Measurements from ENCODE around the gene MAP1B.

Gene MAP1B

GRCh38 chr5:72067682-72068470 lies 39.4 kb upstream of the MAP1B start:
- TF ChIP-seq CTCF (IDR thresholded peaks at IDR 0.05; ENCODE audit: low read depth, low read length), result no peak
- H3K4me3 ChIP-seq (replicated peaks in 1 of 2; ENCODE audit: low read depth in 2 of 2, low read length in 2 of 2), result no peak overlapping the region
- DNase-seq (ENCODE audit: low read depth in 2 of 2), result peak; percentile 72 to 84

- DNase-seq (ENCODE audit: low read depth in 2 of 2), result no peak
Observed at GRCh38 chr5:72070529-72070928, 36.7 kb upstream of the MAP1B start.

GRCh38 chr5:72071906-72072305 lies 35.4 kb upstream of the MAP1B start:
- no peak for DNase-seq (ENCODE audit: low read depth in 2 of 2)
- no peak overlapping the region for H3K4me3 ChIP-seq (replicated peaks in 1 of 2; ENCODE audit: low read depth in 2 of 2, low read length in 2 of 2)
- TF ChIP-seq CTCF (IDR thresholded peaks at IDR 0.05; ENCODE audit: low read depth, low read length), result no peak

More at GRCh38 chr5:72070529-72070928, 36.7 kb upstream of the MAP1B start:
- no peak overlapping the region for H3K4me3 ChIP-seq (replicated peaks in 1 of 2; ENCODE audit: low read depth in 2 of 2, low read length in 2 of 2)
- TF ChIP-seq CTCF (IDR thresholded peaks at IDR 0.05; ENCODE audit: low read depth, low read length), result no peak

- no peak for TF ChIP-seq CTCF (IDR thresholded peaks at IDR 0.05; ENCODE audit: low read depth, low read length)
- no peak overlapping the region for H3K4me3 ChIP-seq (replicated peaks in 1 of 2; ENCODE audit: low read depth in 2 of 2, low read length in 2 of 2)
- DNase-seq (ENCODE audit: low read depth in 2 of 2), result no peak
Observed at GRCh38 chr5:72074251-72074650, 33.0 kb upstream of the MAP1B start.

GRCh38 chr5:72075461-72075860 lies 31.8 kb upstream of the MAP1B start:
- H3K4me3 ChIP-seq (replicated peaks in 1 of 2; ENCODE audit: low read depth in 2 of 2, low read length in 2 of 2), result no peak overlapping the region
- DNase-seq (ENCODE audit: low read depth in 2 of 2), result no peak
- TF ChIP-seq CTCF (IDR thresholded peaks at IDR 0.05; ENCODE audit: low read depth, low read length), result no peak

- no peak for TF ChIP-seq CTCF (IDR thresholded peaks at IDR 0.05; ENCODE audit: low read depth, low read length)
- no peak overlapping the region for H3K4me3 ChIP-seq (replicated peaks in 1 of 2; ENCODE audit: low read depth in 2 of 2, low read length in 2 of 2)
- DNase-seq (ENCODE audit: low read depth in 2 of 2), result no peak
Observed at GRCh38 chr5:72076621-72077300, 30.5 kb upstream of the MAP1B start.

Measured in cardiac fibroblast (primary cell).